Progenitor cell of endocrine pancreas (in vitro differentiated cells): ENCODE data around the gene CCDC88B. TPM values are rescaled to one million over a fixed set of nuclear protein-coding genes. Genes with fewer than 3 reads are reported as not detected.

Experiments used
- DNase-seq: peaks from one replicate; pipeline ENCODE4 v3.0.0; 2021; ENCODE audit warnings: low spot score; ENCODE audit not compliant: unreplicated experiment
- H3K27ac Mint-ChIP-seq: 2 replicates; pipeline ENCODE4 v1.8.0; 2021; ENCODE audit warnings: mild to moderate bottlenecking, moderate library complexity, mixed read lengths
- H3K27me3 Mint-ChIP-seq: 2 replicates; pipeline ENCODE4 v1.8.0; 2021; ENCODE audit warnings: mixed read lengths
- H3K36me3 Mint-ChIP-seq: 2 replicates; pipeline ENCODE4 v1.8.0; 2022; ENCODE audit warnings: mixed read lengths; ENCODE audit not compliant: insufficient read depth
- H3K4me1 Mint-ChIP-seq: 2 replicates; pipeline ENCODE4 v1.8.0; 2021; ENCODE audit warnings: low read depth, mixed read lengths
- H3K4me3 Mint-ChIP-seq: 2 replicates; pipeline ENCODE4 v1.8.0; 2021; ENCODE audit warnings: low read depth, mild to moderate bottlenecking, moderate library complexity, mixed read lengths
- H3K9me3 Mint-ChIP-seq: 2 replicates; pipeline ENCODE4 v1.8.0; 2021; ENCODE audit warnings: low read depth, mixed read lengths
- CTCF ChIP-seq: fragments of 200-600 bp; sonication (generic); IDR thresholded peaks from one replicate; pipeline ENCODE4 v1.5.0; 2021; ENCODE audit warnings: antibody characterized with exemption, mild to moderate bottlenecking; ENCODE audit not compliant: unreplicated experiment
- total RNA-seq: library from RNA; stranded (reverse); gene quantifications from 2 replicates; pipeline ENCODE4 v1.2.1, GENCODE V29; 2021

The CCDC88B gene
- total RNA-seq, 1 donor from 2014 or later: 4.3 TPM

GRCh38 chr11:64348383-64349024 is 8.5 kb downstream of the CCDC88B start:
- no peak for TF ChIP-seq CTCF
- no peak for DNase-seq
- H3K36me3 Mint-ChIP-seq: no peaks in the 10 kb centered on the region

DNA sequence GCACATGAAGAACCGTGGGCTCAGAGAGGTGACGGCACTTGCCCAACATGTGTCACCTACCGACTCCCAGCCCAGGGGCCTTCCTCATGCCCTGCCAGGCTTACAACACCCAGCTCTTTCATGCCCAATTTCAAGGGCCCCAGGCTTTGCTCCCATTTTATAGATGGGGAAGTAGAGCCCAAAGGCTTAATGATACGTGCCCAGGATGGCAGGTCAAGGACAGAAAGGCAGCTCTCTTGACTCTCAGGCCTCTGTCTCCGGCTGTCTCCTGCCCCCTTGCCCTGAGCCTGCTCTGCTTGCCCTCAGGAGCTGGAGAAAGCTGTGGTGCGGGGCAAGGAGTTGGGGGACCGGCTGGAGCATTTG is 9.0 kb downstream of the CCDC88B start:
- H3K4me3 Mint-ChIP-seq: no peak overlapping the region
- no peak for TF ChIP-seq CTCF
- no peak for DNase-seq
- no peaks in the 10 kb centered on the region for H3K9me3 Mint-ChIP-seq
- H3K27me3 Mint-ChIP-seq: peaks cover 3% of the 10 kb centered on the region
- H3K4me1 Mint-ChIP-seq: no peaks in the 10 kb centered on the region
- H3K27ac Mint-ChIP-seq: no peak overlapping the region
- H3K36me3 Mint-ChIP-seq: no peaks in the 10 kb centered on the region

More at GRCh38 chr11:64348383-64349024, 8.5 kb downstream of the CCDC88B start:
- no peak overlapping the region for H3K27ac Mint-ChIP-seq
- no peaks in the 10 kb centered on the region for H3K9me3 Mint-ChIP-seq
- H3K4me1 Mint-ChIP-seq: no peaks in the 10 kb centered on the region
- H3K4me3 Mint-ChIP-seq: no peak overlapping the region
- H3K27me3 Mint-ChIP-seq: peaks cover 3% of the 10 kb centered on the region

DNA sequence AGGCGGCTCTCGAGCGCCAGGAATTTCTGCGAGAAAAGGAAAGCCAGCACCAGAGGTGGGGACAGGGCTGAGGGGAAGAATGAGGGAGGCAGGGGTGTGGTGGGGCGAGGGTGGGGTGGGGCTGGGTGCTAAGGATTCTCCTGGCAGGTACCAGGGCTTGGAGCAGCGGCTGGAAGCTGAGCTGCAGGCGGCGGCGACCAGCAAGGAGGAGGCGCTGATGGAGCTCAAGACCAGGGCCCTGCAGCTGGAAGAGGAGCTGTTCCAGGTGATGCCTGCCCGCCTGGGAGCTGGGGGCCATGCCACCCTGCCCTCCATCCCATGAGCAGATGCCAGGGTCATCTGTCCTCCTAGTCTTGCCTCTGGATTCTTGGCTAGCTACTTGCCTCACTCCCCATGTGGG is 9.4 kb downstream of the CCDC88B start:
- Mint-ChIP-seq H3K4me1 (no peaks in the 10 kb centered on the region), H3K9me3 (no peaks in the 10 kb centered on the region), H3K27ac (no peak overlapping the region), H3K36me3 (no peaks in the 10 kb centered on the region), H3K4me3 (no peak overlapping the region), H3K27me3 (peaks cover 3% of the 10 kb centered on the region)
- no peak for TF ChIP-seq CTCF
- no peak for DNase-seq

DNA sequence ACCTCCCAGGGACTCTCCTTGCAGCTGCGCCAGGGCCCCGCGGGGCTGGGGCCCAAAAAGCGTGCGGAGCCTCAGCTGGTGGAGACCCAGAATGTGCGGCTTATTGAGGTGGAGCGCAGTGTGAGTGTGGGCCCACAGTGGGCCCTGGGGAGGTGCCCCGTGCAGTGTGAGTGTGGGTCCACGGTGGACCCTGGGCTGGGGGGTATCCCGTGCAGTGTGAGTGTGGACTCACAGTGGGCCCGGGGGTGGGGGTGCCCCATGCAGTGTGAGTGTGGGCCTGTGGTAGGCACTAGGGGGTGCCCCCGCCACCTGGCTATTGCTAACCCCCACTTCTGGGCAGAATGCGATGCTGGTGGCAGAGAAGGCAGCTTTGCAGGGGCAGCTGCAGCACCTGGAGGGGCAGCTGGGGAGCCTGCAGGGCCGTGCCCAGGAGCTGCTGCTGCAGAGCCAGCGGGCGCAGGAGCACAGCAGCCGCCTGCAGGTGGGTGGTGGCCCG is 11.2 kb downstream of the CCDC88B start:
- H3K4me3 Mint-ChIP-seq: no peak overlapping the region
- no peak for TF ChIP-seq CTCF
- H3K4me1 Mint-ChIP-seq: no peaks in the 10 kb centered on the region
- DNase-seq: no peak
- no peaks in the 10 kb centered on the region for H3K9me3 Mint-ChIP-seq
- H3K27me3 Mint-ChIP-seq: no peaks in the 10 kb centered on the region
- H3K36me3 Mint-ChIP-seq: no peaks in the 10 kb centered on the region
- H3K27ac Mint-ChIP-seq: no peak overlapping the region

DNA sequence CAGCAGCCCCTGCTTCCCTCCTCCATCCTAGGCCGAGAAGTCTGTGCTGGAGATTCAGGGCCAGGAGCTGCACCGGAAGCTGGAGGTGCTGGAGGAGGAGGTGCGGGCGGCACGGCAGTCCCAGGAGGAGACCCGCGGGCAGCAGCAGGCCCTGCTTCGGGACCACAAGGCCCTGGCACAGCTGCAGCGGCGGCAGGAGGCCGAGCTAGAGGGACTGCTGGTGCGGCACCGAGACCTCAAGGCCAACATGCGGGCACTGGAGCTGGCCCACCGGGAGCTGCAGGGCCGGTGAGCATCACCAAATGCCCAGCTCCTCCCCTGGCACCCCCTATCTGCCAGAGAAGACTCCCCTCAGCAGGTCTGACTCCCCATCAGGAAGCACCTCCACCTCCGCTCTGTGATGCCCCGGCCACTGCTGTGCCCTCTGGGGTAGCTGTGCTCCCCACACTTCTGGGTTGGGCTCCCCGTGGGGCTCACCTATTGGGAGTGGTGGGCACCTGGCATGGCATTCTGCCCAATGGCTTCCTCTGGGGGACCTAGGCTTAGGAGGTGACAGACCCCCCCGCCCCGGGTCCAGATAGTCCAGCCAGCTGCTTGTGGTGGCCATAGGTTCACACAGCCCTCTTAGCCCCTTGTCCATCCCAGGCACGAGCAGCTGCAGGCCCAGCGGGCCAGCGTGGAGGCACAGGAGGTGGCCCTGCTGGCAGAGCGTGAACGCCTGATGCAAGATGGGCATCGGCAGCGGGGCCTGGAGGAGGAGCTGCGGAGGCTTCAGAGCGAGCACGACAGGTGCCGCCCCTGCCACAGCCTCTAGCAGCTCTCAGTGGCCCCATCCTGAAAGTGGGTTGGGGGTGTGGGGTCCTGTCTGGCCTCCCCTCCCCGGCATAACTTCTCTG is 12.3 kb downstream of the CCDC88B start:
- Mint-ChIP-seq H3K9me3 (no peaks in the 10 kb centered on the region), H3K4me3 (no peak overlapping the region), H3K27ac (no peak overlapping the region), H3K36me3 (no peaks in the 10 kb centered on the region), H3K27me3 (peaks cover 3% of the 10 kb centered on the region), H3K4me1 (peaks cover 2% of the 10 kb centered on the region)
- TF ChIP-seq CTCF: no peak
- DNase-seq: no peak
